H1 (cell line): ENCODE measurements around the gene AMHR2. TPM values are rescaled to one million over a fixed set of nuclear protein-coding genes. Genes with fewer than 3 reads are reported as not detected.

ENCODE experiments used
- CTCF ChIA-PET: fragments of 300-600 bp; sonication (Branson Sonifier 250); formaldehyde crosslinking; loops from one replicate; lab custom pipeline; 2021; ENCODE audit not compliant: partially characterized antibody; lab: Charles Lee
- POLR2A ChIA-PET: fragments of 300-600 bp; sonication (Branson Sonifier 250); formaldehyde crosslinking; loops from one replicate; lab custom pipeline; 2021; ENCODE audit warnings: inconsistent platforms; ENCODE audit not compliant: partially characterized antibody; lab: Charles Lee
- DNase-seq, 2 experiments: peaks; one replicate each; pipeline versions ENCODE4 v3.0.0 to v3.0.0-alpha.2; 2010 to 2022; ENCODE audit warnings: low spot score in 2 of 2, low read depth in 1 of 2, mixed read lengths in 1 of 2
- FAIRE-seq: peaks from 2 replicates; lab custom pipeline; 2011; peaks lifted over from hg19 to GRCh38; lab: Jason Lieb, UNC
- H2AFZ ChIP-seq: 2 replicates; pipeline ENCODE4 v1.8.1; 2012; ENCODE audit warnings: low read length, inconsistent platforms
- H2AK5ac ChIP-seq: 2 replicates; pipeline ENCODE4 v1.6.1; 2013; ENCODE audit warnings: low read depth, low read length
- H2BK120ac ChIP-seq: replicated peaks from 2 replicates; pipeline ENCODE3; 2013; ENCODE audit warnings: low read depth, low read length, inconsistent platforms
- H2BK12ac ChIP-seq: 2 replicates; pipeline ENCODE4 v1.6.1; 2013; ENCODE audit warnings: low read depth, low read length
- H2BK15ac ChIP-seq: 2 replicates; pipeline ENCODE4 v1.6.1; 2013; ENCODE audit warnings: low read length
- H2BK20ac ChIP-seq: 2 replicates; pipeline ENCODE4 v1.6.1; 2013; ENCODE audit warnings: low read length
- H2BK5ac ChIP-seq: 2 replicates; pipeline ENCODE4 v1.6.1; 2013; ENCODE audit warnings: low read depth, low read length
- H3K14ac ChIP-seq: 2 replicates; pipeline ENCODE4 v1.6.1; 2013; ENCODE audit warnings: inconsistent platforms; ENCODE audit not compliant: insufficient read length
- H3K18ac ChIP-seq: 2 replicates; pipeline ENCODE4 v1.6.1; 2013; ENCODE audit warnings: low read length; ENCODE audit errors: extremely low read depth
- H3K23ac ChIP-seq: 2 replicates; pipeline ENCODE4 v1.6.1; 2013; ENCODE audit warnings: inconsistent platforms; ENCODE audit not compliant: insufficient read length
- H3K23me2 ChIP-seq: 2 replicates; pipeline ENCODE4 v1.6.1; 2013; ENCODE audit warnings: low read depth, low read length
- H3K27ac ChIP-seq: 2 replicates; pipeline ENCODE4 v1.6.1; 2011; ENCODE audit warnings: low read depth, low read length, inconsistent platforms
- H3K27me3 ChIP-seq, 4 experiments: replicated peaks in 1 of 4; 1 replicate in 1 of 4; 2 replicates in 3 of 4; pipeline versions ENCODE4 v1.6.1 to v1.8.1; 2011 to 2013; ENCODE audit warnings: low read length in 3 of 4, mild to moderate bottlenecking in 3 of 4, inconsistent platforms in 2 of 4, mixed read lengths in 2 of 4, moderate library complexity in 1 of 4; ENCODE audit not compliant: control insufficient read depth in 3 of 4, insufficient read depth in 3 of 4; ENCODE audit errors: extremely low read depth in 1 of 4
- H3K36me3 ChIP-seq, 4 experiments: 2 replicates each; pipeline versions ENCODE4 v1.6.1 to v1.8.1; 2011 to 2013; ENCODE audit warnings: mild to moderate bottlenecking in 4 of 4, low read length in 3 of 4, moderate library complexity in 2 of 4, control low read depth in 1 of 4, inconsistent platforms in 1 of 4; ENCODE audit not compliant: insufficient read depth in 4 of 4, control insufficient read depth in 2 of 4
- H3K4ac ChIP-seq: replicated peaks from 2 replicates; pipeline ENCODE3; 2013; ENCODE audit warnings: low read length, low read depth, mixed read lengths, inconsistent platforms; ENCODE audit not compliant: insufficient read length
- H3K4me1 ChIP-seq, 4 experiments: replicated peaks in 1 of 4; 1 replicate in 1 of 4; 2 replicates in 3 of 4; pipeline versions ENCODE4 v1.6.1 to v1.8.1; 2011 to 2013; ENCODE audit warnings: low read length in 3 of 4, inconsistent platforms in 2 of 4, mixed read lengths in 1 of 4; ENCODE audit not compliant: insufficient read depth in 4 of 4, control insufficient read depth in 3 of 4
- H3K4me2 ChIP-seq, 2 experiments: 2 replicates each; pipeline versions ENCODE4 v1.6.1 to v1.8.1; 2011 to 2013; ENCODE audit warnings: low read depth in 2 of 2, low read length in 2 of 2, control low read depth in 1 of 2, inconsistent platforms in 1 of 2, mild to moderate bottlenecking in 1 of 2; ENCODE audit not compliant: insufficient read depth in 1 of 2
- H3K4me3 ChIP-seq, 4 experiments: fragments of 200-600, 300-600 bp in 1 of 4; sonication (generic), shearing (Covaris generic), sonication (Bioruptor Twin) in 1 of 4; 2 replicates each; pipeline versions ENCODE4 v1.5.1 to v1.8.1; 2011 to 2016; ENCODE audit warnings: low read length in 4 of 4, low read depth in 3 of 4, control low read depth in 2 of 4, inconsistent platforms in 2 of 4, mild to moderate bottlenecking in 2 of 4, mixed read lengths in 1 of 4, moderate library complexity in 1 of 4; ENCODE audit not compliant: insufficient read depth in 2 of 4; ENCODE audit errors: extremely low read depth in 1 of 4
- H3K56ac ChIP-seq: replicated peaks from 2 replicates; pipeline ENCODE3; 2013; ENCODE audit warnings: low read depth, mild to moderate bottlenecking, mixed read lengths, low read length, inconsistent platforms; ENCODE audit not compliant: insufficient read length
- H3K79me1 ChIP-seq: 2 replicates; pipeline ENCODE4 v1.6.1; 2013; ENCODE audit warnings: low read depth, low read length, control low read depth
- H3K79me2 ChIP-seq, 2 experiments: 2 replicates each; pipeline versions ENCODE4 v1.6.1 to v1.8.1; 2012 to 2013; ENCODE audit warnings: low read length in 2 of 2, mild to moderate bottlenecking in 2 of 2, inconsistent platforms in 1 of 2; ENCODE audit not compliant: insufficient read depth in 2 of 2, control insufficient read depth in 1 of 2
- H3K9ac ChIP-seq, 4 experiments: replicated peaks in 1 of 4; 1 replicate in 1 of 4; 2 replicates in 3 of 4; pipeline versions ENCODE4 v1.6.1 to v1.8.1; 2011 to 2013; ENCODE audit warnings: low read depth in 3 of 4, low read length in 3 of 4, control low read depth in 2 of 4, mild to moderate bottlenecking in 2 of 4, moderate library complexity in 2 of 4, inconsistent platforms in 1 of 4; ENCODE audit errors: extremely low read depth in 1 of 4
- H3K9me3 ChIP-seq, 2 experiments: 2 replicates each; pipeline versions ENCODE4 v1.6.1 to v1.8.1; 2012 to 2013; ENCODE audit warnings: mild to moderate bottlenecking in 2 of 2, moderate library complexity in 2 of 2, control low read depth in 1 of 2, inconsistent platforms in 1 of 2, low read depth in 1 of 2, low read length in 1 of 2, mixed read lengths in 1 of 2; ENCODE audit not compliant: insufficient read depth in 2 of 2
- H4K20me1 ChIP-seq, 2 experiments: replicated peaks in 1 of 2; 2 replicates each; pipeline versions ENCODE3 to v1.8.1; 2011 to 2013; ENCODE audit warnings: inconsistent platforms in 2 of 2, low read length in 2 of 2, mild to moderate bottlenecking in 1 of 2; ENCODE audit not compliant: insufficient read depth in 2 of 2, control insufficient read depth in 1 of 2
- H4K5ac ChIP-seq: 2 replicates; pipeline ENCODE4 v1.6.1; 2013; ENCODE audit warnings: low read length, low read depth, mixed read lengths, inconsistent platforms; ENCODE audit not compliant: insufficient read length
- H4K8ac ChIP-seq: 2 replicates; pipeline ENCODE4 v1.8.0; 2013; ENCODE audit warnings: mild to moderate bottlenecking, moderate library complexity, low read length, inconsistent platforms; ENCODE audit not compliant: insufficient read depth; ENCODE audit errors: extremely low read depth
- H4K91ac ChIP-seq: replicated peaks from 2 replicates; pipeline ENCODE3; 2013; ENCODE audit warnings: low read length, mixed read lengths, inconsistent platforms; ENCODE audit not compliant: insufficient read length
- CEBPB ChIP-seq: IDR thresholded peaks from 2 replicates; pipeline ENCODE4 v1.6.1; 2012; ENCODE audit warnings: low read depth, low read length
- CHD2 ChIP-seq: IDR thresholded peaks from 2 replicates; pipeline ENCODE4 v1.6.1; 2012; ENCODE audit warnings: low read length, improper control_type of control experiment
- JUND ChIP-seq: IDR thresholded peaks from 2 replicates; pipeline ENCODE4 v1.6.1; 2011; ENCODE audit warnings: mild to moderate bottlenecking, improper control_type of control experiment, low read length
- NRF1 ChIP-seq: IDR thresholded peaks from 2 replicates; pipeline ENCODE4 v1.6.1; 2011; ENCODE audit warnings: mild to moderate bottlenecking, low read depth, low read length, improper control_type of control experiment
- RFX5 ChIP-seq: IDR thresholded peaks from 2 replicates; pipeline ENCODE4 v1.6.1; 2011; ENCODE audit warnings: low read depth, low read length, improper control_type of control experiment, borderline replicate concordance
- RXRA ChIP-seq: IDR thresholded peaks from 2 replicates; pipeline ENCODE4 v1.6.1; 2011; ENCODE audit warnings: low read depth, mild to moderate bottlenecking, low read length, moderate library complexity; ENCODE audit not compliant: insufficient read depth
- TAF7 ChIP-seq: optimal IDR thresholded peaks from 2 replicates; pipeline ENCODE3; 2011; ENCODE audit warnings: low read depth, mild to moderate bottlenecking, inconsistent platforms, low read length, moderate library complexity, borderline replicate concordance
- WGBS, 2 experiments: shearing (Covaris generic) in 1 of 2; methylation state at CpG; one replicate each; pipeline versions ENCODE4 v1.1.6 to v1.1.7; 2013 to 2015; ENCODE audit warnings: low lambda C conversion rate in 2 of 2, mixed read lengths in 2 of 2, inconsistent platforms in 1 of 2, low coverage in 1 of 2, missing lambda C conversion rate in 1 of 2; ENCODE audit not compliant: insufficient replicate concordance in 2 of 2, insufficient coverage in 1 of 2, insufficient read length in 1 of 2; ENCODE audit errors: extremely low coverage in 1 of 2, missing lambda C conversion rate in 1 of 2; 5-methylcytosine and 5-hydroxymethylcytosine counted together
- polyA plus RNA-seq, 7 experiments: library from polyadenylated mRNA; depleted of rRNA in 3 of 7; stranded (reverse) in 5 of 7; unstranded in 2 of 7; fragments of >200 nt in 5 of 7; fragments of 200-250 nt in 2 of 7; gene quantifications; 1 replicate in 5 of 7; 2 replicates in 1 of 7; 4 replicates in 1 of 7; pipeline versions ENCODE4 v1.2.1 to v1.2.3, GENCODE V29; 2011 to 2013; ENCODE audit warnings: missing spikeins in 2 of 7, mixed read lengths in 2 of 7
- total RNA-seq: library from RNA; stranded (reverse); fragmentation: NEBNext Ultra II Directional; extraction: Animal tissue kit (Norgen Biotek cat#: 25700); gene quantifications from 2 replicates; pipeline ENCODE4 v1.2.1, GENCODE V29; 2021
- TF ChIP-seq, protein P1 (sequence below), 3 experiments: IDR thresholded peaks; 1 replicate in 2 of 3; 2 replicates in 1 of 3; pipeline versions ENCODE4 v1.5.1 to v1.6.1; 2011; ENCODE audit warnings: low read length in 3 of 3, mild to moderate bottlenecking in 3 of 3, inconsistent platforms in 2 of 3, low read depth in 1 of 3, moderate library complexity in 1 of 3; ENCODE audit not compliant: insufficient read depth in 1 of 3; ENCODE audit errors: control extremely low read depth in 1 of 3

AMHR2 gene
- total and polyA plus RNA-seq, 2 of the 8 experiments (the other 6 are each of a cell fraction or from before 2014, with no cell fraction given), result 0.29 to 0.35 TPM

DNA sequence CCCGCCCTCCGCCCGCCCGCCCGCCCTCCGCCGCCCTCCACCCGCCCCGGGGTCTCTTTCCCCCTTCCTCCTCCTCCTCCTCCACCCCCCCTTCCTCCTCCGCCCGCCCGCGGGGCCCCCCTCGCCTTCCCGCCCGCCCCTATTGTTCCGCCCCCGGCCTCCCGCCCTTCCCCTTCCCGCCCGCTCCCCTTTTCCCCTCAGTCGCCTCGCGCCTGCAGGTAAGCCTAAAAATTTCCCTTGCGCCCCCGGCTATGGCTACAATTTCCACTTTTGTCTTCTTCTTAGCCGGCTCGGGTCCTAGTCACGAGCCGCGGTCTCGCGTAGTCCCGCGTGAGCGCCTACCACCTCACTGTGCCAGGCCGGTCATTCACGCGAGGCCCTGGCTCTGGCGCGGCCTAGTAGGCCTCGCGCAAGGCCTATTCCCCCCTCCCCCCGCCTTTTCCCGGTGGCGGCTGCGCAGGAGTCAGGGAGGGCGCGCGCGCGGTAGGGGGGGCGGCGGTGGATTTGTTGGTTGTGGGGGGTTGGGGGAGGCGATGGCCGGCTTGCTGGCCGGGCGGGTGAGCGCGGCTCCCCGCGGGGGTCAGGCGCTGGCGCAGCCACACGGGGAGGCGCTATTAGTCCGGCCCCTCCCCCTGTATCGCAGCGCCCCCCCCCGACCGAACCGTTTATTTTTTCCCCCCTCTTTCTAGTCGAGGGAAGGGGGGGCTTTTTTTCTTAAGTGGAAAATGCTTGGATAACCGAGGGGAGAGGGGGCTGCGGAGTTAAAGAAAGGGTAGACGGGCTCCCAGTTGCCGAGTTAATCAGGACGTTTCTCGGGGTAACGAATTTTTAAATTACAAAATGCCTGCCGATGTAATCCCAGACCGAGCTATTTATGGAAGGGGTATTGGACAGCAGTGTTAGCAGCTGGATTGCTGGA is 28.8 kb downstream of the AMHR2 start:
- ChIA-PET CTCF (interaction anchor here (0.6 to 4.0 kb wide), 4 partner anchors 21 to 345 kb away, joined by 3 to 24 read pairs (median 3); no protein-coding TSS in a partner anchor), POLR2A (interaction anchor here (0.8 to 57.6 kb wide), 8 partner anchors 29 to 271 kb away, joined by 3 to 3397 read pairs (median 4); partner anchors contain the start of genes AAAS, AMHR2, CSAD and ESPL1)
- H3K18ac ChIP-seq, result peak overlapping the region; percentile 95
- H2BK20ac ChIP-seq, result no peak overlapping the region
- H4K20me1 ChIP-seq, result peaks cover 30 to 31% of the 10 kb centered on the region in 2 experiments
- H3K79me1 ChIP-seq, result peaks cover 7% of the 10 kb centered on the region; the same call in 1 of the 2 replicates
- H2BK120ac ChIP-seq, result no peak overlapping the region
- peak overlapping the region; percentile 91 for H4K91ac ChIP-seq
- H3K27ac ChIP-seq, result peak overlapping the region; percentile 96
- H4K5ac ChIP-seq, result peak overlapping the region; percentile 98
- no peak overlapping the region for H2AK5ac ChIP-seq
- FAIRE-seq (no peak), DNase-seq (peak; percentile 53 to 87)
- H2BK12ac ChIP-seq, result no peak overlapping the region
- no peak overlapping the region for H2BK15ac ChIP-seq
- no peak overlapping the region for H2AFZ ChIP-seq
- H4K8ac ChIP-seq, result peak overlapping the region; percentile 99; the same call in 1 of the 2 replicates
- 1% methylated on average over 29 of the region's 82 CpGs; no CpG with 5 or more reads in 1 of the 2 experiments for WGBS, 2 experiments
- no peak overlapping the region for H3K14ac ChIP-seq
- H3K79me2 ChIP-seq, result peaks cover 28 to 50% of the 10 kb centered on the region in 2 experiments
- H3K36me3 ChIP-seq, result peaks cover 32 to 43% (median 34%) of the 10 kb centered on the region in 4 experiments
- H3K56ac ChIP-seq, result peak overlapping the region; percentile 99
- peak overlapping the region; percentile 99 for H3K4ac ChIP-seq
- no peaks in the 10 kb centered on the region for H3K9me3 ChIP-seq
- no peaks in the 10 kb centered on the region for H3K27me3 ChIP-seq
- peaks cover 7% of the 10 kb centered on the region for H3K23me2 ChIP-seq
- H2BK5ac ChIP-seq, result peak overlapping the region; percentile 97
- peaks cover 0 to 8% (median 1%) of the 10 kb centered on the region in 4 experiments; a peak in 3 of 7 replicates for H3K4me1 ChIP-seq
- peak overlapping the region; percentile 90 to 99 (median 94) for H3K9ac ChIP-seq
- peak overlapping the region; percentile 89 to 99 (median 94) for H3K4me3 ChIP-seq
- H3K4me2 ChIP-seq, result peak overlapping the region; percentile 73 to 81
- H3K23ac ChIP-seq, result no peak overlapping the region
- TF ChIP-seq RXRA, result no peak
- peak; percentile 81 for TF ChIP-seq TAF7
- TF ChIP-seq JUND, result no peak; the same call in 1 of the 2 replicates
- TF ChIP-seq CEBPB, result no peak
- peak; percentile 61; the same call in 1 of the 2 replicates for TF ChIP-seq CHD2
- TF ChIP-seq NRF1, result peak; percentile 43; the same call in 1 of the 2 replicates
- TF ChIP-seq RFX5, result no peak
- TF ChIP-seq, protein P1, sequence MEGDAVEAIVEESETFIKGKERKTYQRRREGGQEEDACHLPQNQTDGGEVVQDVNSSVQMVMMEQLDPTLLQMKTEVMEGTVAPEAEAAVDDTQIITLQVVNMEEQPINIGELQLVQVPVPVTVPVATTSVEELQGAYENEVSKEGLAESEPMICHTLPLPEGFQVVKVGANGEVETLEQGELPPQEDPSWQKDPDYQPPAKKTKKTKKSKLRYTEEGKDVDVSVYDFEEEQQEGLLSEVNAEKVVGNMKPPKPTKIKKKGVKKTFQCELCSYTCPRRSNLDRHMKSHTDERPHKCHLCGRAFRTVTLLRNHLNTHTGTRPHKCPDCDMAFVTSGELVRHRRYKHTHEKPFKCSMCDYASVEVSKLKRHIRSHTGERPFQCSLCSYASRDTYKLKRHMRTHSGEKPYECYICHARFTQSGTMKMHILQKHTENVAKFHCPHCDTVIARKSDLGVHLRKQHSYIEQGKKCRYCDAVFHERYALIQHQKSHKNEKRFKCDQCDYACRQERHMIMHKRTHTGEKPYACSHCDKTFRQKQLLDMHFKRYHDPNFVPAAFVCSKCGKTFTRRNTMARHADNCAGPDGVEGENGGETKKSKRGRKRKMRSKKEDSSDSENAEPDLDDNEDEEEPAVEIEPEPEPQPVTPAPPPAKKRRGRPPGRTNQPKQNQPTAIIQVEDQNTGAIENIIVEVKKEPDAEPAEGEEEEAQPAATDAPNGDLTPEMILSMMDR (IDR thresholded peaks at IDR 0.05; ENCODE audit: control extremely low read depth in 1 of 3, insufficient read depth in 1 of 3, low read depth in 1 of 3, low read length in 3 of 3), result peak in 1 of 3 experiments; percentile 33; a peak in 1 of 4 replicates
